GM19043 (cell line): Measurements from ENCODE around the gene LRRK2.

Experiments
- ATAC-seq: cut with Tn5 transposase; IDR thresholded peaks from one replicate; pipeline ENCODE4 v1.9.1; 2021; ENCODE audit warnings: low read depth; ENCODE audit not compliant: unreplicated experiment

Gene LRRK2

GRCh38 chr12:40224439-40225291, at the start of gene LRRK2:
Gene LRRK2, plus strand, starts transcription at chr12:40224997. Its CDS starts 135 bp downstream, at chr12:40225132.
- peak; percentile 38 for ATAC-seq

GRCh38 chr12:40175045-40175444, 49.8 kb upstream of the LRRK2 start:
- ATAC-seq = no peak

- ATAC-seq = no peak
Measured at GRCh38 chr12:40175489-40175888, 49.3 kb upstream of the LRRK2 start.

DNA sequence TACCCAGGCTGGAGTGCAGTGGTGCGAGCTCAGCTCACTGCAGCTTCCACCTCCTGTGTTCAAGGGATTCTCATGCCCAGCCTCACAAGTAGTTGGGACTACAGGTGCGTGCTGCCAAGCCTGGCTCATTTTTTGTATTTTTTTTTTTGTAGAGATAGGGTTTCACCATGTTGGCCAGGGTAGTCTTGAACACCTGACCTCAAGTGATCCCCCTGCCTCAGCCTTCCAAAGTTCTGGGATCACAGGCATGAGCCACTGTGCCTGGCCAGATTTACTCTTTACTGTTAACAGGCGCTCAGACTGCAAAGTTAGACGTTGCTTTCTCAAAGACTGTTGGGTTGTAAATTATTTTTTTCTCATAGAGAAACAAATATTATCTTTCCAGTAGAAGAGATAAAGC, 46.1 kb upstream of the LRRK2 start:
- ATAC-seq = no peak

DNA sequence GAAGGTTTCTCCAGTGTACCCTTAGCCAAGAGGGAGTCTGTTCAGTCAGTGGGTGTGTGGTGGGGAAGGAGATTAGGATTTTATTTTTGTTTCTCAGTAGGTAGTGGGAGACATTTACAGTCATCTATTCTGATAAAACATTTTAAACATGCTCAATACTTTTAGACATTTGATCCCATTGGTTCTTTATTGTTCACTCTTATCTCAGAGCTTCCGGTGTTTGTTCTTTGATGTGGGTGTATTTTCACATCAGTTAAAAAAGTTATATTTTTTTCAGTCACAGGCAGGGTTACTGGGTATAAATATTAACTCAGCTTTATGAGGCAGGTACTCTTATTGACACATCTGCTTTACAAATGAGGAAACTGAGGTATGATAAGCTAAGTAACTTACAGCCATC, 43.3 kb upstream of the LRRK2 start:
- no peak for ATAC-seq

DNA sequence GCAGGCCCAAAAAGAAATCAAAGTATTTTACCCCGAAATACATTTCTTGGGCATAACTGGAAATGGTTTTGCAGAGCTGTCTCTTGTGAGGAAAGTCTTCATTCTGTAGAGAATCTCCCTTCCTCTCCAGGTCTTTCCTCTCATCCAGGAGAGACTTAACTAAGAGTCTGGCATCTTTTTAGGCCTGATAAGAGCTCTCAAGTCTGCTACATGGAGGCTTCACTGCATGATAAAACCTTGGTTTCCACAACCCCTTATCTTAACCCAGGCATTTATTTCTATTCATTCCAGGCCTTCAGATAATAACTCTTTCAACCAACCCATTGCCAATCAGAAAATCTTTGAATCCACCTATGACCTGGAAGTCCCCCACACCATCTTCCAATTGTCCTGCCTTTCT, 41.1 kb upstream of the LRRK2 start:
- no peak for ATAC-seq

- no peak for ATAC-seq
Measured at GRCh38 chr12:40184493-40185302, 40.1 kb upstream of the LRRK2 start.

DNA sequence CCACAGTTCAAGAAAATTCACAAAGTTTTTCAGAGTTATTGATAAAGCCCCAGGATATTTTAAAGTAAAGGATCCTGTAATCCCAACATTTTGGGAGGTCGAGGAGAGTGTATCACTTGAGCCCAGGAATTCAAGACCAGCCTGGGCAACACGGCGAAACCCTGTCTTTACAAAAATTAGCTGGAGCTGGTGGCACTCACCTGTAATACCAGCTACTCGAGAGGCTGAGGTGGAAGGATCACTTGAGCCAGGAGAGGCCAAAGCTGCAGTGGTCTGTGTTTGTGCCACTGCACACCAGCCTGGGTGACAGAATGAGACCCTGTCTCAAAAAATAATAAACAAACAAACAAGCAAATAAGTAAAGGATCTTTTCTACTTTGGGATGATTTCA, 39.5 kb upstream of the LRRK2 start:
- no peak for ATAC-seq

- no peak for ATAC-seq
Measured at GRCh38 chr12:40188558-40189320, 36.1 kb upstream of the LRRK2 start.

DNA sequence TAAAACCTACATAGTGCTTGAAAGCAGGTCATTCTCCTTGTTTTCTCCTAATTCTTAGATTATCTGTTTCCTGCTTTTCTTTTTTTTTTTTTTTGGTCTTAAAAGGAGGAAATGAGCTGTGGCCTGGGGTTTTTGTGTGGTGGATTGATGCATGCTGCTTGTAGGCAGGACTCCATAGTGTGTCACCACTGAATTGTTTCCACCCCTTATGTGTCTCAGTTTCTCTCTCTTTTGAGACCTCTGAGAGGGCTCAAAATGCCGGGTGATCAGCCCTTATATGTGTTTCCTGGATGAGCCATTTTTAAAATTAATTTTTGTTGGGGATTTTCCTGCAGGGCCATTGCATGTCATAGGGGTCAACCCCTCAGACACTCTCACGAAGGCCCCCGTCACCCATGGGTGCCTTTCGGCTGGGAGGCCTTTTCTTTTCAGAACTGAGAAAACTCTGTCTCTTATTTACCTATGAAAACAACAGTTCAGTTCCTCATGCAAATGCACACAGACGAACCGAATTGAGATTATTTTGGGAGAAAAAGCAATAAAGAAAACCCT, 32.0 kb upstream of the LRRK2 start:
- peak; percentile 95 for ATAC-seq

- no peak for ATAC-seq
Measured at GRCh38 chr12:40194846-40195245, 30.0 kb upstream of the LRRK2 start.

DNA sequence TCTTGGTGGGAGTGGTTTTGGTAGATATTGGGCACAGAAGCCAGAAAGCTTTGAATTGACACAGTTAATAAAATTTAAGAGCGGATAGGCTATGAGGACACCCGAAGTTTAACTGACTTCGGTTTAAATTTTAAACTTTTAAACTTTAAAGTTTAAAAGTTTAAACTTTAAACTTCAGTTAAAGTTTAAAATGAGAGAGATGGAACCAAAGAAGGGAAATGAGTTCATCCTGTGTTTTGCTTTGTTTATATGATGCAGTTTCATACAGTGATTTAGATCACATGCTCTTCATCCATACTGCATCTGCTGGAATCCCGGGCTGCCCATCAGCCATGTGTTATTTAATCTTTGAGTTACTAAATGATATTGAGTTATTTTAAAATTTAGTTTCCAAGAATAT, 27.2 kb upstream of the LRRK2 start:
- ATAC-seq = no peak

DNA sequence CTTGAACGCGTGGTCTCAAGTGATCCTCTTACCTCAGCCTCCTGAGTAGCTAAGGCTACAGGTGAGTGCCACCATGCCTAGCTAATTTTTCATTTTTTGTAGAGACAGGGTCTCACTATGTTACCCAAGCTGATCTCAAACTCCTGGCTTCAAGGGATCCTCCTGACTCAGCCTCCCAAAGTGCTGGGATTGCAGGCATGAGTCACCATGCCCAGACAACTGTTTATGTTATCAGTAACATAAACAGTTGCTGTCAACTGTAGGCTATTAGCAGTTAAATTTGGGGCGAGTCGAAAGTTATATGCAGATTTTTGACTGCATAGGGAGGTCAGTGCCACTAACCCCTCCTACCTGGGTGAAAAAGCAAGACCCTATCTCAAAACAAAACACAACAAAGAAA, 26.2 kb upstream of the LRRK2 start:
- no peak for ATAC-seq

GRCh38 chr12:40202095-40203059, 22.4 kb upstream of the LRRK2 start:
- no peak for ATAC-seq

DNA sequence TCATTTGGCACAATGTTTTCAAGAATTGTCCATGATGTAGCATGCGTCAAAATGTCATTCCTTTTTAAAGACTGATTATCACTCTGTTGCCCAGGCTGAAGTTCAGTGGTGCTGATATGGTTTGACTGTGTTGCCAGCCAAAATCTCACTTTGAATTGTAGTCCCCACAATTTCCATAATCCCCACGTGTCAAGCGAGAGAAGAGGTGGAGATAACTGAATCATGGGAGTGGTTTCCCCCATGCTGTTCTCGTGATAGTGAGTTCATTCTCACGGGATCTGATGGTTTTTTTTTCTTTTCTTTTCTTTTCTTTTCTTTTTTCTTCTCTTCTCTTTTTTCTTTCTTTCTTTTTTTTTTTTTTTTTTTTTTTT, 21.8 kb upstream of the LRRK2 start:
- no peak for ATAC-seq

GRCh38 chr12:40204337-40204736, 20.5 kb upstream of the LRRK2 start:
- no peak for ATAC-seq

GRCh38 chr12:40207551-40207950, 17.2 kb upstream of the LRRK2 start:
- ATAC-seq = no peak

GRCh38 chr12:40208707-40209446, 15.9 kb upstream of the LRRK2 start:
- ATAC-seq = peak; percentile 95

DNA sequence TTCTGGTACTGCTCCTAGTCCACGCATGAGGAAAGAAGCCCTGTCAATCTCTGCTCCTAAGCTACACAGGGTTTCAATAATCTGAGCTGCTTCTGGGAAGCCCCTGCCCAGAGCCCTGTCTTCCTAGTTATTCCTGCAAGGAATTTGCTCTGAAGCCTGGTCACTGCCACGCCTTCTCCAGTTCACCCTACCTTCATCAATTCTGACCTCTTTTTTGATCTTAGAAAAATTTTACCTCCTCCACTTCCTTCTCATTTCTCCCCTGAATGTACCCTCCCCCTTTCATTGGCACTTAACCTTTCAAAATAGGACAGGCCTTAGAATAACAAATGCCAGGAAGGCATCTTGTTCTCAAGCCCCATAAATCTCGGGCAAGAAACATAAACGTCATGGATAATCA, 14.9 kb upstream of the LRRK2 start:
- ATAC-seq = no peak
